HuH-7 (cell line): ENCODE data around the gene WDR59.
"Not testable (repeated sequence)": the region's sequence is repeated elsewhere in the genome, so short reads cannot be mapped to it uniquely, and the experiment has no call there.

ENCODE experiments used
- DNase-seq: peaks from one replicate; pipeline ENCODE4 v3.0.0; 2011; ENCODE audit warnings: low spot score

WDR59 gene

GRCh38 chr16:75012380-75013081, 27.6 kb upstream of the WDR59 start:
- no peak for DNase-seq

- no peak for DNase-seq
These were observed 26.8 kb upstream of the WDR59 start for GRCh38 chr16:75011634-75012307.

GRCh38 chr16:75010427-75010826, 25.5 kb upstream of the WDR59 start:
- DNase-seq: no peak

- DNase-seq: no peak
These were observed 22.5 kb upstream of the WDR59 start for GRCh38 chr16:75007443-75007842.

- DNase-seq: no peak
These were observed 20.8 kb upstream of the WDR59 start for GRCh38 chr16:75005697-75006096.

- no peak for DNase-seq
These were observed 19.5 kb upstream of the WDR59 start for GRCh38 chr16:75004460-75004859.

- DNase-seq: no peak
These were observed 19.0 kb upstream of the WDR59 start for GRCh38 chr16:75003931-75004330.

- no peak for DNase-seq
These were observed 17.6 kb upstream of the WDR59 start for GRCh38 chr16:75002474-75002873.

- DNase-seq: no peak
These were observed 15.7 kb upstream of the WDR59 start for GRCh38 chr16:75000481-75001081.

GRCh38 chr16:74999609-75000480, 14.9 kb upstream of the WDR59 start:
- DNase-seq: peak; percentile 51

- no peak for DNase-seq
These were observed 14.3 kb upstream of the WDR59 start for GRCh38 chr16:74999219-74999608.

- peak; percentile 88 for DNase-seq
These were observed 13.7 kb upstream of the WDR59 start, which contains the start of gene ZNRF1 for GRCh38 chr16:74998481-74999218. Gene ZNRF1, plus strand, starts transcription at chr16:74999024. Its CDS starts 648 bp downstream, at chr16:74999672.

GRCh38 chr16:74997042-74997491, 12.1 kb upstream of the WDR59 start:
- DNase-seq: no peak

GRCh38 chr16:74995986-74996385, 11.1 kb upstream of the WDR59 start:
- no peak for DNase-seq

GRCh38 chr16:74991593-74992403, 6.9 kb upstream of the WDR59 start:
- peak; percentile 77 for DNase-seq

- DNase-seq: no peak
These were observed 6.3 kb upstream of the WDR59 start for GRCh38 chr16:74991268-74991592.

- no peak for DNase-seq
These were observed 5.9 kb upstream of the WDR59 start for GRCh38 chr16:74990832-74991231.

- DNase-seq: not testable (repeated sequence)
These were observed 4.9 kb upstream of the WDR59 start for GRCh38 chr16:74989864-74990263.

GRCh38 chr16:74987027-74987681, 2.2 kb upstream of the WDR59 start:
- no peak for DNase-seq

- no peak for DNase-seq
These were observed 762 bp downstream of the WDR59 start for GRCh38 chr16:74984194-74984528.
